Measurements from ENCODE around the gene MRPL18. TPM values are rescaled to one million over a fixed set of nuclear protein-coding genes. Genes with fewer than 3 reads are reported as not detected.

Gene MRPL18
- total and polyA plus RNA-seq, 2 donors (not counting 1 experiment from before 2014, with no cell fraction given), result 80.4 to 87.1 TPM

- Histone ChIP-seq H4K20me1 (ENCODE audit: control insufficient read depth, extremely low read depth, insufficient read depth, low read length) (no peaks in the 10 kb centered on the region), H3K79me2 (ENCODE audit: control insufficient read depth, insufficient read depth, low read length) (peaks cover 5% of the 10 kb centered on the region), H3K9ac (ENCODE audit: insufficient read depth, low read length) (no peak overlapping the region), H3K36me3 (ENCODE audit: control insufficient read depth, insufficient read depth, low read length) (peaks cover 21% of the 10 kb centered on the region), H3K4me1 (ENCODE audit: control insufficient read depth, extremely low read depth, insufficient read depth, low read length) (peaks cover 17% of the 10 kb centered on the region), H3K27ac (ENCODE audit: insufficient read depth, low read length) (no peak overlapping the region), H3K9me3 (ENCODE audit: control insufficient read depth, insufficient read depth, low read depth, low read length) (no peaks in the 10 kb centered on the region), H3K27me3 (ENCODE audit: control insufficient read depth, insufficient read depth, low read length) (no peaks in the 10 kb centered on the region), H3K4me3 (replicated peaks in 1 of 4; ENCODE audit: control extremely low read depth in 1 of 4, insufficient read depth in 1 of 4, low read depth in 3 of 4, low read length in 4 of 4) (no peak overlapping the region), H2AFZ (ENCODE audit: low read length) (no peak overlapping the region), H3K4me2 (ENCODE audit: extremely low read depth, insufficient read depth, low read length) (no peak overlapping the region)
- TF ChIP-seq CTCF (conservative IDR thresholded peaks at IDR 0.05 in 1 of 2, IDR thresholded peaks at IDR 0.05 in 1 of 2; ENCODE audit: low read depth in 1 of 2, low read length in 2 of 2) (no peak), EZH2 (IDR thresholded peaks at IDR 0.05; ENCODE audit: low read length, missing control alignments) (no peak)
- no peak for DNase-seq (ENCODE audit: low read depth in 2 of 2)
These were observed 33.8 kb upstream of the MRPL18 start for GRCh38 chr6:159756508-159756907.

- no peak for TF ChIP-seq CTCF (conservative IDR thresholded peaks at IDR 0.05 in 1 of 2, IDR thresholded peaks at IDR 0.05 in 1 of 2; ENCODE audit: low read depth in 1 of 2, low read length in 2 of 2)
- no peak for TF ChIP-seq EZH2 (IDR thresholded peaks at IDR 0.05; ENCODE audit: low read length, missing control alignments)
- peaks cover 16% of the 10 kb centered on the region for H3K36me3 ChIP-seq (ENCODE audit: control insufficient read depth, insufficient read depth, low read length)
- H3K27me3 ChIP-seq (ENCODE audit: control insufficient read depth, insufficient read depth, low read length), result no peaks in the 10 kb centered on the region
- H4K20me1 ChIP-seq (ENCODE audit: control insufficient read depth, extremely low read depth, insufficient read depth, low read length), result no peaks in the 10 kb centered on the region
- H3K9ac ChIP-seq (ENCODE audit: insufficient read depth, low read length), result no peak overlapping the region
- no peak overlapping the region for H3K4me3 ChIP-seq (replicated peaks in 1 of 4; ENCODE audit: control extremely low read depth in 1 of 4, insufficient read depth in 1 of 4, low read depth in 3 of 4, low read length in 4 of 4)
- no peak overlapping the region for H2AFZ ChIP-seq (ENCODE audit: low read length)
- H3K4me2 ChIP-seq (ENCODE audit: extremely low read depth, insufficient read depth, low read length), result no peak overlapping the region
- H3K79me2 ChIP-seq (ENCODE audit: control insufficient read depth, insufficient read depth, low read length), result peaks cover 9% of the 10 kb centered on the region
- H3K9me3 ChIP-seq (ENCODE audit: control insufficient read depth, insufficient read depth, low read depth, low read length), result no peaks in the 10 kb centered on the region
- peak in 1 of 2 donors; percentile 80 for DNase-seq (ENCODE audit: low read depth in 2 of 2)
- H3K4me1 ChIP-seq (ENCODE audit: control insufficient read depth, extremely low read depth, insufficient read depth, low read length), result peaks cover 24% of the 10 kb centered on the region
- no peak overlapping the region for H3K27ac ChIP-seq (ENCODE audit: insufficient read depth, low read length)
These were observed 32.0 kb upstream of the MRPL18 start for GRCh38 chr6:159758031-159759001.

GRCh38 chr6:159759645-159760044 lies 30.6 kb upstream of the MRPL18 start:
- Histone ChIP-seq H3K9ac (ENCODE audit: insufficient read depth, low read length) (no peak overlapping the region), H2AFZ (ENCODE audit: low read length) (no peak overlapping the region), H3K27me3 (ENCODE audit: control insufficient read depth, insufficient read depth, low read length) (no peaks in the 10 kb centered on the region), H3K27ac (ENCODE audit: insufficient read depth, low read length) (no peak overlapping the region), H4K20me1 (ENCODE audit: control insufficient read depth, extremely low read depth, insufficient read depth, low read length) (no peaks in the 10 kb centered on the region), H3K4me2 (ENCODE audit: extremely low read depth, insufficient read depth, low read length) (no peak overlapping the region), H3K4me3 (replicated peaks in 1 of 4; ENCODE audit: control extremely low read depth in 1 of 4, insufficient read depth in 1 of 4, low read depth in 3 of 4, low read length in 4 of 4) (no peak overlapping the region), H3K9me3 (ENCODE audit: control insufficient read depth, insufficient read depth, low read depth, low read length) (no peaks in the 10 kb centered on the region), H3K36me3 (ENCODE audit: control insufficient read depth, insufficient read depth, low read length) (peaks cover 16% of the 10 kb centered on the region), H3K79me2 (ENCODE audit: control insufficient read depth, insufficient read depth, low read length) (peaks cover 11% of the 10 kb centered on the region), H3K4me1 (ENCODE audit: control insufficient read depth, extremely low read depth, insufficient read depth, low read length) (peaks cover 24% of the 10 kb centered on the region)
- DNase-seq (ENCODE audit: low read depth in 2 of 2), result no peak
- TF ChIP-seq EZH2 (IDR thresholded peaks at IDR 0.05; ENCODE audit: low read length, missing control alignments), result no peak
- TF ChIP-seq CTCF (conservative IDR thresholded peaks at IDR 0.05 in 1 of 2, IDR thresholded peaks at IDR 0.05 in 1 of 2; ENCODE audit: low read depth in 1 of 2, low read length in 2 of 2), result no peak

Measured in fibroblast of lung (primary cell).